ENCODE results near the gene MT1A. TPM values are rescaled to one million over a fixed set of nuclear protein-coding genes. Genes with fewer than 3 reads are reported as not detected.

The MT1A gene
- total RNA-seq (2022; extraction: Qiagen RNA extraction; ENCODE audit: low read depth): 11.0 to 18.4 TPM (median 16.2 TPM) in 5 replicates

DNA sequence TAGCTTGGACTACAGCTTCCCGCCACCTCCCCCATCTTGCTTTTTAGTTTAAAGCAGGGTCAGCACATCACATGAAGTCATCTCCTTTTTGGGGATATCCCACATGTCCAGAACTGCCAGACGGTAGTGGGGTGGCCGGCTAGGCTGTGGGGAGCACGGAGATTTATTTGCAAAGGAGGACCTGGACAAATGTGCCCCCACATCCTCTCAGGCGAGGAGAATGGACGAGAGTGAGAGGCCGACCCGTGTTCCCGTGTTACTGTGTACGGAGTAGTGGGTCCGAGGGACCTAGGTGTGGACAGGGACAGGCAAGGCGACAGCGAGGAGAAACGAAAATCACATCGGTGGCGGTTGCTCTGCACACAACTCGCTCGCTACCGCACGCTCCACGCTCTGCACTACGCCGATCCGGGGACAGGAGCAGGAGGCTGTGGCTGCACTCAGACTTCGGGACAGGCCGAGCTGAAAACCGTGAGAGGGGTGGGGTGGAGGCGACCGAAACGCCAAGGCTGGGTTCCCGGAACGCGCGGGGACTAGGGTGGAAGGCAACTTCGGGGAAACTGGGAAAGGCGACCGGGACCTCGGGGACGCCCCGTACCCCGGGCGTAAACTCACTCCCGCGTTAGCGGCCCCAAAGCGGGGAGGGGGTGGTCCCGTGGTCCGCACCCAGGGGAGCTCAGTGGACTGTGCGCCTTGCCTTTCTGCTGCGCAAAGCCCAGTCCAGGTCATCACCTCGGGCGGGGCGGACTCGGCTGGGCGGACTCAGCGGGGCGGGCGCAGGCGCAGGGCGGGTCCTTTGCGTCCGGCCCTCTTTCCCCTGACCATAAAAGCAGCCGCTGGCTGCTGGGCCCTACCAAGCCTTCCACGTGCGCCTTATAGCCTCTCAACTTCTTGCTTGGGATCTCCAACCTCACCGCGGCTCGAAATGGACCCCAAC, at the start of gene MT1A:
MT1A (plus strand) TSS at position 853 of the 937 bp plus-strand sequence; CDS start at position 926, 73 bp downstream.

DNA sequence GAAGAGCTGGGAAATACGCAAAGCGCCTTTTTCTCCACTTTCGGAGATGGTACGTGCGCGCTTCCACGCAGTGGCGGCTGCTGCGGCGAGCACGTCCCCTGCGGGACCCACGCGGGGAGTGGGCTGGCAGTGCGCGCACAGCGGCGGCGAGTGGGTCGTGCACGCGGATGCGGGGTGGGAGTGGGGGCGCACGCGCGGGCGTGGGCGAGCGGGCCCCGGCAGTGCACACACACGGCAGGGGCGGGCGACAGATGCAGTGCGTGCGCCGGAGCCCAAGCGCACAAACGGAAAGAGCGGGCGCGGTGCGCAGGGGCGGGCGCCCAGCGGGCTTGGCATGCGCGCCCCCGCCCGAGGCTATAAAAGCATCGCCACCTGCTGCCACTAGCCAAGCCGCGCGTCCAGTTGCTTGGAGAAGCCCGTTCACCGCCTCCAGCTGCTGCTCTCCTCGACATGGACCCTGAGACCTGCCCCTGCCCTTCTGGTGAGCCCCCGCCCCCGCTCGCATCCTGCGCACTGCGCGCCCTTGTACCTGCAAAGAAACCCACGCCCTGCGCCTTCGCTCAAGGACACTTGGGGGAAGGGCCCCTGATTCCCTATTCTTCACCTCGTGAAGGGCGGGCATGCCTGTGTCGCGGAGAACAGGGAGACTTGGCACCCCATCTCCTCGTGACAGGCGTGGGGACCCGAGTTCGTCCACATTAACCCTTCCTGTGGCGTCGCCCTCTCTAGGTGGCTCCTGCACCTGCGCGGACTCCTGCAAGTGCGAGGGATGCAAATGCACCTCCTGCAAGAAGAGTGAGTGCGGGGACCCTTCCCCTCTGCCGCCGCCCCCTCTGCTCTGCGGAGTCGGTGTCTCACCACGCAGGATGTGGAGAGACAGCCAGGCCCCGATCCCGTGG, 49.1 kb upstream of the MT1A start, which contains the start of gene MT3:
MT3 (plus strand) TSS at position 388 of the 899 bp plus-strand sequence; CDS start at position 451, 63 bp downstream.

DNA sequence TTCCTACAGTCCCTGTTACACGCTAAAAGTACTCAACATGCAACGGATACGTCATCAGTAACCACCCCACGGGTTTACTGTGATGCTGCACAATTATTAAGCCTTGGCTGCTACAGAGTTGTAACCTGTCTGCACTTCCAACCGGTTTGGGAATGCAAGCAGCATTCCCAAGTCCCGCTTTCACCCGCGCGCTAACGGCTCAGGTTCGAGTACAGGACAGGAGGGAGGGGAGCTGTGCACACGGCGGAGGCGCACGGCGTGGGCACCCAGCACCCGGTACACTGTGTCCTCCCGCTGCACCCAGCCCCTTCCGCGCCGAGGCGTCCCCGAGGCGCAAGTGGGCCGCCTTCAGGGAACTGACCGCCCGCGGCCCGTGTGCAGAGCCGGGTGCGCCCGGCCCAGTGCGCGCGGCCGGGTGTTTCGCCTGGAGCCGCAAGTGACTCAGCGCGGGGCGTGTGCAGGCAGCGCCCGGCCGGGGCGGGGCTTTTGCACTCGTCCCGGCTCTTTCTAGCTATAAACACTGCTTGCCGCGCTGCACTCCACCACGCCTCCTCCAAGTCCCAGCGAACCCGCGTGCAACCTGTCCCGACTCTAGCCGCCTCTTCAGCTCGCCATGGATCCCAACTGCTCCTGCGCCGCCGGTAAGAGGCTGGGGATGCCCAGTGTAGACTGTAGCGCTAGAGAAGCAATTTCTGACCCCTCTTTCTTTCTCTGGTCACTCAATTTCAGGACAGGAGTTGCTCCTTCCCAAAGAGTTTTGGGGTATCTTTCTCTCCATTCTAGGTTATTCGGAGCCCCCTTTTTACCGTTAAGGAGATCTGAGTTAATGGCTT, 30.2 kb upstream of the MT1A start, which contains the start of gene MT2A:
MT2A (plus strand) TSS at position 542 of the 833 bp plus-strand sequence; CDS start at position 614, 72 bp downstream.

DNA sequence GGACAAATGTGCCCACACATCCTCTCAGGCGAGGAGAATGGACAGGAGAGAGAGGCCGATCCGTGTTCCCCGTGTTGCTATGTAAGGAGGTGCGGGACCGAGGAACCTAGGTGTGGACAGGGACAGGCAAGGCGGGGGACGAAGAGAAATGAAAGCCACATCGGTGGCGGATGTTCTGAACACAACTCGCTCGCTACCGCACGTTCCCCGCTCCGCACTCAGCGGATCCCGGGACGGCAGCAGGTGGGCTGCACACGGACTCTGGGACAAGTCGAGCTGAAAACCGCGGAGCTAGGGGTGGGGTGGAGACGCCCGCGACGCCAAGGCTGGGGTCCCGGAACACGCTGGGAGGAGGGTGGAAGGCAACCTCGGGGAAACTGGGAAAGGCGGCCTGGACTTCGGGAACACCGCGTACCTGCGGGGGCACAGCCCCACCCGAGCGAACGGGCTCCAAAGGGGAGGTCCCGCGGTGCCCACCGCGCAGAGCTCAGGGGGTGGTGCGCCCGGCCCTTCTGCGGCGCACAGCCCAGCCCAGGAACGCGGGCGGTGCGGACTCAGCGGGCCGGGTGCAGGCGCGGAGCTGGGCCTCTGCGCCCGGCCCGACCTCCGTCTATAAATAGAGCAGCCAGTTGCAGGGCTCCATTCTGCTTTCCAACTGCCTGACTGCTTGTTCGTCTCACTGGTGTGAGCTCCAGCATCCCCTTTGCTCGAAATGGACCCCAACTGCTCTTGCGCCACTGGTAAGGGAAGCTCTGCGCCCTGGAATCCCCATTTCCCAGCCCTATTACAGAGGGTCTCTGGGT, 13.1 kb upstream of the MT1A start, which contains the start of gene MT1E:
MT1E (plus strand) TSS at position 642 of the 803 bp plus-strand sequence; CDS start at position 713, 71 bp downstream.

DNA sequence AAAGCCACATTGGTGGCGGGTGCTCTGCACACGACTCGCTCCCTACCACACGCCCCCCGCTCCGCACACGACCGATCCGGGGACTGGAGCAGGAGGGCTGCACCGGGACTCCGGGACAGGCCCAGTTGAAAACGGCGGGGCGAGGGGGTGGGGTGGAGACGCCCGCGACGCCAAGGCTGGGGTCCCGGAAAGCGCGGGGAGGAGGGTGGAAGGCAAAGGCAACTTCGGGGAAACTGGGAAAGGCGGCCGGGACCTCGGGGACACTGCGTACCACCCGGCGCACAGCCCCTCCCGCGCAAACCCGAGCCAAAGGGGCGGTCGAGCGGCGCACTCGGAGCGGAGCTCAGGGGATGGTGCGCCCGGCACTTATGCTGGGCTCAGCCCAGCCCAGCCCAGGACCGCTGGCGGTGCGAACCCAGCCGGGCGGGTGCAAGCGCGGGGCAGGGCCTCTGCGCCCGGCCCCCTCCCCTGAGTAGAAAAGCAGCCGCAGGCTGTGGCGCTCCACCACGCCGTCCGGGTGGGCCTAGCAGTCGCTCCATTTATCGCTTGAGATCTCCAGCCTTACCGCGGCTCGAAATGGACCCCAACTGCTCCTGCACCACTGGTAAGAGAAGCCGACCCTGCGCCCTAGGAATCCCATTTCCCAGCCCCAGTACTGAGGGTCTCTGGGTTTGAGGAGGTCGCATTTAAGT, 6.2 kb upstream of the MT1A start, which contains the start of gene MT1M:
MT1M (plus strand) TSS at position 504 of the 692 bp plus-strand sequence; CDS start at position 577, 73 bp downstream.

DNA sequence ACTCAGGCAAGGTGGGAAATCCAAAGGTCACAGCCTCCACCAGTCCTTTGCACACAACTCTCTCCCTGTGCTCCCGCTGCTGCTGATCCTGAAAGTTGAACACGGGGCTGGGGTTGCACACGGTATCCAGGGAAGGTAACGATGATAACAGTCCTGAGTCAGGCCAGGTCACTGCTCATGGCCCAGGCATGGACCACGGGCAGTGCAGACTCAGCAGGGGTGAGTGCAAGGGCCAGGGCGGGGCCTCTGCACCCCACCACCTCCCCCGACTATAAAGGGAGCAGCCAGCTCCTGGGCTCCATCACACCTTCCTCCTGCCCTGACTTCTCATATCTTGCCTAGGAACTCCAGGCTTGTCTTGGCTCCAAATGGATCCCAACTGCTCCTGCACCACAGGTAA, 13.1 kb downstream of the MT1A start, which contains the start of gene MT1B:
MT1B (plus strand) TSS at position 301 of the 400 bp plus-strand sequence; CDS start at position 369, 68 bp downstream.

DNA sequence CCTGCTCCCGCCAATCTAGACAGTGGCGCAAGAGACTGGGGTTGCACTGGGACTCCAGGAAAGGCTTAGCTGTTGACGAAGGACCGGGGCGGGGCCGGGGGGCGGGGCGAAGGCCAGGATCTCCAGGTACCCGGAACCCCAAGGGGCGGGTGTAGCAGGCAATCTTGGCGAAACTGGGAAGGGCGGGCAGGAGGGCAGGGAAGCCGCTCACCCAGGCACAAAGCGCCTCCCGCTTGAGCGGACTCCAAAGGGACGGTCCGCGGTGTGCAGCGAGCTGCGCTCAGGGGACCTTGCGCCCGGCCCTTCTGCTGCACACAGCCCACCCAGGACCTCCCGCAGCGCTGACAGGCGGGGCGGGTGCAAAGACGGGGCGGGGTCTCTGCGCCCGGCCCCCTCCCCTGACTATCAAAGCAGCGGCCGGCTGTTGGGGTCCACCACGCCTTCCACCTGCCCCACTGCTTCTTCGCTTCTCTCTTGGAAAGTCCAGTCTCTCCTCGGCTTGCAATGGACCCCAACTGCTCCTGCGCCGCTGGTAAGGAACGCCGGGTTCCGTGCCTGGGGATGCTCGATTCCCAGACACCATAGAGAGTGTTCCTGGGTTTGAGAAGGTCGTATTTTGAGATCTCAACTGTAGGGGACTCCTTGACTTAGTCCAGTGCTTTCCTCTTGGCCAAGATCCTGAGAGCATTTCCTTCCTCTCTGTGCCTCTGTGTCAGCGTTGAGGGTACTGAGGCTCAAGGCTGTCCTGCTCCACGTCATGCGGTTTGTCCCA, 19.3 kb downstream of the MT1A start, which contains the start of gene MT1F:
MT1F (plus strand) TSS at position 405 of the 772 bp plus-strand sequence; CDS start at position 505, 100 bp downstream.

DNA sequence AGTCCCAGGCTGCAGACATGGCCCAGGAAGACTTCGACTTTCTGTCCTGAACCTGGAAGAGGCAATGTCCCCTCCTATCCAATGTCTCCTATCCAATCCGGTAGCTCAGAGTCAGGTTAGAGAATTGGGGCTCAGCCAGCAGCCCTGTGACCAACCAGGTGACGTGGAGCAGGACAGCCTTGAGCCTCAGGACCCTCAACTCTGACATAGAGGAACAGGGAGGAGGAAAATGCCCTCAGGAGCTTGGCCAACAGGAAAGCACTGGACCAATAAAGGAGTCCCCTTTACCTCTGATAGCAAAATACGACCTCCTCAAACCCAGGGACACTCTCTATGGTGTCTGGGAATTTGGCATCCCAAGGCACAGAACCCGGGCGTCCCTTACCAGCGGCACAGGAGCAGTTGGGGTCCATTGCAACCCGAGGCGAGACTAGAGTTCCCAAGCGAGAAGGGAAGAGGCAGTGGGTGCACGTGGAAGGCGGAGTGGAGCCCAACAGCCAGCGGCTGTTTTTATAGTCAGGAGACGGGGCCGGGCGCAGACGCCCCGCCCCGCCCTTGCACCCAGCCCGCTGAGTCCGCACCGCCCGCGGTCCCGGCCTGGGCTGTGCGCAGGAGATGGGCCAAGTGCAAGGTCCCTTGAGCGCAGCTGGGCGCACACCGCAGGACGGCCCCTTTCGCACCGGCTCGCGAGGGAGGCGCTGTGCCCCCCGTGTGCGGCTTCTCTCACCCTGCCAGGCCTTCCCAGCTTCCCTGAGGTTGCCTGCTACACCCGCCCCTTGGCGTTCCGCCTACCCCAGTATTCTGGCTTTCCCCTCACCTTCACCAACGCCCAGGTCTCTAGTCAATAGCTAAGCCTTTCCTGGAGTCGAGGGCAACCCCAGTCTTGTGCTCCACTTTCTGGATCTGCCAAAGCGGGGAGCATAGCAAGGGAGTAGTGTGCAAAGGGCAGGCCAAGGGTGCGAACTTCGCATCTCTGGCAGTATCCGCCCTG, 29.4 kb downstream of the MT1A start, which contains the start of gene MT1G:
MT1G (minus strand) TSS at position 485 of the 991 bp plus-strand sequence; CDS start at position 413, 72 bp downstream.

DNA sequence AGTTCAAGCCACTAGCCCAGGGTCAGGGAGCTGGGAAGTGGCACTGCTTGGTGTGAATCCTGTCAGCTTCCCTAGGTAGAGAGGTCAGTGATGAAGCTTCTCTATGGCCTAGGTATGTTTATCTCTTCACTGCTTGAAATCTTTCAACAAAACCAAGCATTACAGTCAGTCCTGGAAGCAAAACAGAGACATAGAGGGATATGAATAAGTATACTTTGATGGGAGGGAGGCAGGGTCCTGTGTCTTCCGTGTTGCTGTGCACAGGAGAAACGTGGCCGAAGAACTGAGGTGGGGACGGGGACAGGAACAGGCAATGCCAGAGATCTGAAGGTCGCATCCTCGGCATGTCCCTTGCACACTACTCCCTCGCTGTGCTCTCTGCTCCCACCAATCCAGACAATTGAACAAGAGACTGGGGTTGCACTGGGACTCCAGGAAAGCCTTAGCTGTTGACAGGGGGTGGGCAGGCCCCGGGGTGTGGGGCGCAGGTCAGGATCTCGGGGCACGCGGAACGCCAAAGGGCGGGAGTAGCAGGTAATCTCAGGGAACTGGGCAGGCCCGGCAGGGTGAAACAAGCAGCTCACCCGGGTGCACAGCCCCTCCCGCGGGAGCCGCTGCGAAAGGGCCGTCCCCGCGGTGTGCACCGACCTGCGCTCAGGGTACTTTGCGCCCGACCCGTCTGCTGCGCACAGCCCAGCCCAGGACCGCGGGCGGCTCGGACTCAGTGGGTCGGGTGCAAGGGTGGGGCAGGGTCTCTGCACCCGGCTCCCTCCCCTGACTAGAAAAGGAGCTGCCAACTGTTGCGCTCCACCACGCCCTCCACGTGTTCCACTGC, 30.8 kb downstream of the MT1A start, which contains the start of gene MT1H:
MT1H (plus strand) TSS at position 810 of the 835 bp plus-strand sequence. CDS start 71 bp downstream, outside the sequence.

DNA sequence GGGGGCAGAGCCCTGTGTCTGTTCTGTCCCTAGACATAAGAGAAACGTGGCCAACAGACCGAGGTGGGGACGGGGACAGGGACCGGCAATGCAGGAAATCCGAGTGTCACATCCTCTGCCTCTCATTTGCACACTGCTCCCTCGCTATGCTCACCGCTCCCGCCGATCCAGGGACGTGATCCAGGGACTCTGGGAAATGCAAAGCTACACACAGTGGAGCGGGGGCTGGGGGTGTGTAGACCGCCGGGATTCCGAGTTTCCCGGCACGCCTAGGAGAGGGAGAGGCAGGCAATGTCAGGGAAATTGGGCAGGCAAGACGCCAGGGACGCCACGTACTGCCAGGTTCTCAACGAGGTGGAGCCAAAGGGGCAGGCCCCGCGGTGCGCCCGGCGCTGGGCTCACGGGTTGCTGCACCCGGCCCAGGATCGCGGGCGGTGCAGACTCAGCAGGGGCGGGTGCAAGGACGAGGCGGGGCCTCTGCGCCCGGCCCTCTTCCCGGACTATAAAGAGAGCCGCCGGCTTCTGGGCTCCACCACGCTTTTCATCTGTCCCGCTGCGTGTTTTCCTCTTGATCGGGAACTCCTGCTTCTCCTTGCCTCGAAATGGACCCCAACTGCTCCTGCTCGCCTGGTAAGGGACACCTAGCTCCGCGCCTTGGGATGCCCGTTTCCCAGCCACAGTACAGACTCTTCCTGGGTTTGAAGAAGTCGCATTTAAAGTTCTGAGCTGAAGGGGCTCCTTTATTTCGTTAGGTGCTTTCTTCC, 43.7 kb downstream of the MT1A start, which contains the start of gene MT1X:
MT1X (plus strand) TSS at position 532 of the 764 bp plus-strand sequence; CDS start at position 603, 71 bp downstream.

Other genes starting within 250 kb of the MT1A start
- 56.4 to 67.6 TPM (median 59.3 TPM) in 5 replicates for gene AMFR, start 213.1 kb upstream of the MT1A start, total RNA-seq (2022; extraction: Qiagen RNA extraction; ENCODE audit: low read depth)
- gene NUDT21, start 187.3 kb upstream of the MT1A start, total RNA-seq (2022; extraction: Qiagen RNA extraction; ENCODE audit: low read depth): 105 to 122 TPM (median 110 TPM) in 5 replicates
- gene OGFOD1, start 187.1 kb upstream of the MT1A start, total RNA-seq (2022; extraction: Qiagen RNA extraction; ENCODE audit: low read depth): 63.9 to 103 TPM (median 74.3 TPM) in 5 replicates
- 16.3 to 21.6 TPM (median 19.4 TPM) in 5 replicates for gene BBS2, start 118.6 kb upstream of the MT1A start, total RNA-seq (2022; extraction: Qiagen RNA extraction; ENCODE audit: low read depth)
- not detected in 5 replicates for gene MT4, start 73.6 kb upstream of the MT1A start, total RNA-seq (2022; extraction: Qiagen RNA extraction; ENCODE audit: low read depth)
- gene MT3, start 49.1 kb upstream of the MT1A start, total RNA-seq (2022; extraction: Qiagen RNA extraction; ENCODE audit: low read depth): 1.5 TPM in 1 of 5 replicates, not detected in the others
- gene MT2A, start 30.1 kb upstream of the MT1A start, total RNA-seq (2022; extraction: Qiagen RNA extraction; ENCODE audit: low read depth): 559 to 813 TPM (median 661 TPM) in 5 replicates
- 0.80 TPM in 1 of 5 replicates, not detected in the others for gene MT1E, start 12.9 kb upstream of the MT1A start, total RNA-seq (2022; extraction: Qiagen RNA extraction; ENCODE audit: low read depth)
- gene MT1M, start 6.0 kb upstream of the MT1A start, total RNA-seq (2022; extraction: Qiagen RNA extraction; ENCODE audit: low read depth): not detected in 5 replicates
- not detected in 5 replicates for gene MT1B, start 13.2 kb downstream of the MT1A start, total RNA-seq (2022; extraction: Qiagen RNA extraction; ENCODE audit: low read depth)
- 7.8 to 18.7 TPM (median 12.3 TPM) in 5 replicates for gene MT1F, start 19.3 kb downstream of the MT1A start, total RNA-seq (2022; extraction: Qiagen RNA extraction; ENCODE audit: low read depth)
- gene MT1G, start 29.4 kb downstream of the MT1A start, total RNA-seq (2022; extraction: Qiagen RNA extraction; ENCODE audit: low read depth): not detected in 5 replicates
- gene MT1H, start 31.1 kb downstream of the MT1A start, total RNA-seq (2022; extraction: Qiagen RNA extraction; ENCODE audit: low read depth): not detected in 5 replicates
- gene MT1X, start 43.8 kb downstream of the MT1A start, total RNA-seq (2022; extraction: Qiagen RNA extraction; ENCODE audit: low read depth): 152 to 245 TPM (median 180 TPM) in 5 replicates
- 80.5 to 105 TPM (median 103 TPM) in 5 replicates for gene NUP93, start 91.5 kb downstream of the MT1A start, total RNA-seq (2022; extraction: Qiagen RNA extraction; ENCODE audit: low read depth)
- not detected in 5 replicates for gene SLC12A3, start 226.5 kb downstream of the MT1A start, total RNA-seq (2022; extraction: Qiagen RNA extraction; ENCODE audit: low read depth)